ENCODE data around the gene PRG2. TPM values are rescaled to one million over a fixed set of nuclear protein-coding genes. Genes with fewer than 3 reads are reported as not detected.

The PRG2 gene
- total and polyA plus RNA-seq, 9 of the 15 experiments (the other 6 are each of a cell fraction or from before 2014, with no cell fraction given): 1.8 to 78.0 (median 26.6) TPM

GRCh38 chr11:57358543-57358961 is 31.9 kb downstream of the PRG2 start (continued):
- TF ChIP-seq CTCFL (IDR thresholded peaks at IDR 0.05; ENCODE audit: borderline replicate concordance, insufficient read depth, low read depth, low read length, poor library complexity, severe bottlenecking) (no peak), ARID1B (IDR thresholded peaks at IDR 0.05) (peak; percentile 52), EGR1 (conservative IDR thresholded peaks at IDR 0.05) (no peak), ZNF133 (CRISPR knock-in tag; IDR thresholded peaks at IDR 0.05) (no peak), TRIM25 (IDR thresholded peaks at IDR 0.05; ENCODE audit: borderline replicate concordance) (no peak), ZNF449 (CRISPR knock-in tag; IDR thresholded peaks at IDR 0.05) (no peak), TRIM24 (IDR thresholded peaks at IDR 0.05) (no peak), ZFPM2 (CRISPR knock-in tag; IDR thresholded peaks at IDR 0.05) (no peak), DACH1 (IDR thresholded peaks at IDR 0.05; ENCODE audit: partially characterized antibody) (peak; percentile 30), TAF1 (IDR thresholded peaks at IDR 0.05; ENCODE audit: control insufficient read depth, extremely low read depth, insufficient read depth, low read length, severe bottlenecking) (no peak), SMARCA4 (IDR thresholded peaks at IDR 0.05) (0 out of 2 replicates have a peak, but pooled peaks have one; percentile 62), CSDE1 (IDR thresholded peaks at IDR 0.05) (no peak), EZH2 (IDR thresholded peaks at IDR 0.05; ENCODE audit: borderline replicate concordance, low read depth, low read length) (no peak), ZNF639 (CRISPR knock-in tag; conservative IDR thresholded peaks at IDR 0.05 in 1 of 2, IDR thresholded peaks at IDR 0.05 in 1 of 2) (0 out of 4 replicates have a peak, but pooled peaks of 1 of the 2 experiments have one; percentile 23), ZNF511 (CRISPR knock-in tag; IDR thresholded peaks at IDR 0.05) (no peak), FOXK1 (CRISPR knock-in tag; IDR thresholded peaks at IDR 0.05; ENCODE audit: borderline replicate concordance) (no peak), PHB (CRISPR knock-in tag; IDR thresholded peaks at IDR 0.05) (no peak), NRF1 (conservative IDR thresholded peaks at IDR 0.05 in 1 of 2, IDR thresholded peaks at IDR 0.05 in 1 of 2) (peak; percentile 42 to 51; a peak in 3 of 4 replicates), ELK3 (CRISPR knock-in tag; IDR thresholded peaks at IDR 0.05) (no peak)

All from K562 (cell line).